ENCODE measurements around the gene RNF19B. TPM values are rescaled to one million over a fixed set of nuclear protein-coding genes. Genes with fewer than 3 reads are reported as not detected.

Gene RNF19B
- total RNA-seq, 1 experiment from 2014 or later: 41.3 TPM

DNA sequence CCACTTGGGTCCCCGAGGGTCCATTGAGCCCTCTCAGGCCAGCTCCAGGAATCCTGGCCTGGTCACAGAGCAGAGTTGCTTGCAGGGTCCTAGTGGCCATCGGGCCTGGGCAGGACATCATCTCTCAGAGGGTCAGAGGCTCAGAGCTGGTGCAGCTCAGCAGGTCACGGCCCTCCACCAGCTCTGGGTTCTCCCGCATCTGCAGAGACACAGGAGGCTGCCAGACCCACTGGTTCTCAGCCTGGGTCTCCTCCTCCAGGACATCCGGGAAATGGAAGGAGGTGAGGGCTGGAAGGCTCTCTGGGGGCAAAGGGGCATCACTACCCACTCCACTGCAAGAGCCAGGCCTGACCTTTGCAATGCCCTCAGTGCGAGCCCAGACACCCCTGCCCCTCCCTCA is 69.9 kb downstream of the RNF19B start:
- Mint-ChIP-seq H3K36me3 (ENCODE audit: insufficient read depth, unreplicated experiment) (no peaks in the 10 kb centered on the region), H3K27ac (ENCODE audit: low read depth, unreplicated experiment) (no peak overlapping the region), H3K27me3 (ENCODE audit: insufficient read depth, unreplicated experiment) (peaks cover 40% of the 10 kb centered on the region), H3K4me3 (ENCODE audit: unreplicated experiment) (no peak overlapping the region), H3K4me1 (ENCODE audit: insufficient read depth, unreplicated experiment) (no peaks in the 10 kb centered on the region), H3K9me3 (ENCODE audit: unreplicated experiment) (no peaks in the 10 kb centered on the region)
- DNase-seq (ENCODE audit: unreplicated experiment): no peak
- CTCF ChIA-PET: interaction anchor here (0.6 to 0.9 kb wide), 2 partner anchors 23 to 1690 kb away, joined by 3 to 5 read pairs; no protein-coding TSS in a partner anchor
- no TSS peak for BruUV-seq (replicated peaks)
- TF ChIP-seq, protein P1, sequence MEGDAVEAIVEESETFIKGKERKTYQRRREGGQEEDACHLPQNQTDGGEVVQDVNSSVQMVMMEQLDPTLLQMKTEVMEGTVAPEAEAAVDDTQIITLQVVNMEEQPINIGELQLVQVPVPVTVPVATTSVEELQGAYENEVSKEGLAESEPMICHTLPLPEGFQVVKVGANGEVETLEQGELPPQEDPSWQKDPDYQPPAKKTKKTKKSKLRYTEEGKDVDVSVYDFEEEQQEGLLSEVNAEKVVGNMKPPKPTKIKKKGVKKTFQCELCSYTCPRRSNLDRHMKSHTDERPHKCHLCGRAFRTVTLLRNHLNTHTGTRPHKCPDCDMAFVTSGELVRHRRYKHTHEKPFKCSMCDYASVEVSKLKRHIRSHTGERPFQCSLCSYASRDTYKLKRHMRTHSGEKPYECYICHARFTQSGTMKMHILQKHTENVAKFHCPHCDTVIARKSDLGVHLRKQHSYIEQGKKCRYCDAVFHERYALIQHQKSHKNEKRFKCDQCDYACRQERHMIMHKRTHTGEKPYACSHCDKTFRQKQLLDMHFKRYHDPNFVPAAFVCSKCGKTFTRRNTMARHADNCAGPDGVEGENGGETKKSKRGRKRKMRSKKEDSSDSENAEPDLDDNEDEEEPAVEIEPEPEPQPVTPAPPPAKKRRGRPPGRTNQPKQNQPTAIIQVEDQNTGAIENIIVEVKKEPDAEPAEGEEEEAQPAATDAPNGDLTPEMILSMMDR (IDR thresholded peaks at IDR 0.05; ENCODE audit: unreplicated experiment): no peak
- POLR2A ChIA-PET: no interaction called here
- intact Hi-C loops (cut with micrococcal nuclease): no loop called here

DNA sequence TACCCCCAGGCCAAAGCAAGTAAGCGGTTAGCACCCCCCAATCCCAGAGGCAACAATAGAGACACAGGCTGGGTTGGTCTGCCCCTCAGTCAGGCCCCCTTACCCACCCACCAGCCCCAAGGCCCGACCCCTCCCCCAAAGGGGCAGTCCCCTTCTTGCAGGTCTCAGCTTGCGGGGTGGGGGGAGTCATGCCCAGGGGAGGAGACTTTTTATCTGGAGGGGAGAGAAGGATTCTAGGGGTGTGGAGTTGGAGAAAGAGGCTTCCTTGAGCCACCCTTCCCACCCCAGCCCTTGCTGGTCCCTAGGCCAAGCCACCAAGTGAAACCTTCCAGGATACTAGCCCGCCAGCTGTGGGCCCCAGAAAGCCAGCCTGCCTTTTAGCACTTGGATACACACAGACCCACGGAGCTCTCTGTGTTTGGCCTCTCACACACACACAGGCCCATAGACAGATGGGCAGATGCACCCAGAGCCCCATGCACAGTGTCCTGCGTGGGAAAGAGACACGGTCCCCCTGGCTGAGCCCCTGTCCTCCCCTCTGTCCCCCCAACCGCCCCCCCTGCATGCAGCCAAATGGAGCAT is 70.5 kb downstream of the RNF19B start:
- ChIA-PET POLR2A (no interaction called here), CTCF (interaction anchor here (0.6 kb wide), 2 partner anchors 123 to 373 kb away, joined by 3 read pairs; no protein-coding TSS in a partner anchor)
- intact Hi-C loops (cut with micrococcal nuclease): no loop called here
- Mint-ChIP-seq H3K36me3 (ENCODE audit: insufficient read depth, unreplicated experiment) (no peaks in the 10 kb centered on the region), H3K4me3 (ENCODE audit: unreplicated experiment) (no peak overlapping the region), H3K4me1 (ENCODE audit: insufficient read depth, unreplicated experiment) (no peaks in the 10 kb centered on the region), H3K27ac (ENCODE audit: low read depth, unreplicated experiment) (no peak overlapping the region), H3K9me3 (ENCODE audit: unreplicated experiment) (no peaks in the 10 kb centered on the region), H3K27me3 (ENCODE audit: insufficient read depth, unreplicated experiment) (peaks cover 40% of the 10 kb centered on the region)
- BruUV-seq (replicated peaks): no TSS peak
- no peak for DNase-seq (ENCODE audit: unreplicated experiment)
- TF ChIP-seq, protein P1 (IDR thresholded peaks at IDR 0.05; ENCODE audit: unreplicated experiment): no peak

DNA sequence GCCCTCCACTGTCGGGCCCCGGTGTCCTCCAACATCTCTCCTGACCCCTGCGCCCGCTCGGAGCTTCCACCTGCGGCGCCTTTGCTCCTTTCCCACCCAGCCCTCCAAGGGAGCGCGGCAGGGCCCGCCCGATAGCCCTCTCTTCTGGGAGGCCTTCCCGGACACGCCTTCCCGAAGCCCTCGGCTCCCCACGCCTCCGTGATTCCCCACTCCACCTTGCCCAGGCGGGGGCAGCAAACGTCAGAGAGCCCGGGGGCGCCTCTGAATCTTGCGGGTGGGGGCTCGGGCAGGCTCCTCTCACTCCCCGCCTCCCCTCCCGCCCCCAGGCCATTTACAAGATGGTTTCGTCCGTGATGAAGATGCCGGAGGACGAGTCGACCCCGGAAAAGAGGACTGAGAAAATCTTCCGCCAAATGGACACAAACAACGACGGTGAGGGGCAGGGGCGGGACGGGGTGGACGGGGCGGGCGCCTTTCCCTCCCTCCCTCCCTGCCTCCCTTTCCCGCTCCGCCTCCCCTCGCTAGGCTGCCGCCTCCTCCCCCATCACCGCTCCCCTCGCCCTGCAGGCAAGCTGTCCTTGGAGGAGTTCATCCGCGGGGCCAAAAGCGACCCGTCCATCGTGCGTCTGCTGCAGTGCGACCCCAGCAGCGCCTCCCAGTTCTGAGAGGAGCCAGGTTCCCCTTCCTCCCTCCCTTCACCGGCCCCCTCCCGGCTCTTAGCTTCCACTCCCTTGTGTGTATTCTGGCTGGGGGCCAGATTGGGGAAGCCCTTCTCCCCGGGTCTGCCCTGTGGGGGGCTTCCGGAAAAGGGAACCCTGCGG is 71.2 kb downstream of the RNF19B start:
- H3K4me1 Mint-ChIP-seq (ENCODE audit: insufficient read depth, unreplicated experiment): no peaks in the 10 kb centered on the region
- H3K4me3 Mint-ChIP-seq (ENCODE audit: unreplicated experiment): no peak overlapping the region
- intact Hi-C loops (cut with micrococcal nuclease): no loop called here
- peaks cover 40% of the 10 kb centered on the region for H3K27me3 Mint-ChIP-seq (ENCODE audit: insufficient read depth, unreplicated experiment)
- DNase-seq (ENCODE audit: unreplicated experiment): no peak
- BruUV-seq (replicated peaks): no TSS peak
- TF ChIP-seq, protein P1 (IDR thresholded peaks at IDR 0.05; ENCODE audit: unreplicated experiment): no peak
- H3K9me3 Mint-ChIP-seq (ENCODE audit: unreplicated experiment): no peaks in the 10 kb centered on the region
- no peak overlapping the region for H3K27ac Mint-ChIP-seq (ENCODE audit: low read depth, unreplicated experiment)
- POLR2A ChIA-PET: interaction anchor here (0.7 kb wide), 1 partner anchor 13 kb away, joined by 3 read pairs; no protein-coding TSS in a partner anchor
- CTCF ChIA-PET: interaction anchor here (0.6 to 1.9 kb wide), 3 partner anchors 17 to 373 kb away, joined by 3 to 9 read pairs (median 3); no protein-coding TSS in a partner anchor
- no peaks in the 10 kb centered on the region for H3K36me3 Mint-ChIP-seq (ENCODE audit: insufficient read depth, unreplicated experiment)

Measured in MCF 10A (cell line).